K562 (cell line): ENCODE data around the gene GAPDHS. TPM values are rescaled to one million over a fixed set of nuclear protein-coding genes. Genes with fewer than 3 reads are reported as not detected.

Source experiments
- ARID3B ChIP-seq: fragments of 250-450 bp; sonication (Bioruptor Pico); IDR thresholded peaks from 2 replicates; pipeline ENCODE4 v1.4.0; 2020; ENCODE audit warnings: borderline replicate concordance
- ASH1L ChIP-seq: fragments of 450-650 bp; IDR thresholded peaks from 2 replicates; pipeline ENCODE4 v1.6.1; 2018; ENCODE audit warnings: borderline replicate concordance, mild to moderate bottlenecking, low read depth; ENCODE audit not compliant: partially characterized antibody
- ATF3 ChIP-seq, 2 experiments: fragments of 450-650 bp in 1 of 2; sonication (generic) in 1 of 2; formaldehyde crosslinking in 1 of 2; IDR thresholded peaks in 1 of 2; conservative IDR thresholded peaks in 1 of 2; 2 replicates each; pipeline versions ENCODE4 v1.6.1 to v1.8.1; 2016 to 2023; ENCODE audit warnings: mild to moderate bottlenecking in 2 of 2, moderate library complexity in 2 of 2, inconsistent platforms in 1 of 2, missing genetic modification reagents in 1 of 2
- CEBPZ ChIP-seq: fragments of 150-350 bp; IDR thresholded peaks from 2 replicates; pipeline ENCODE4 v1.6.1; 2014; ENCODE audit warnings: low read depth, mild to moderate bottlenecking, low read length, borderline replicate concordance
- EP300 ChIP-seq: IDR thresholded peaks from 2 replicates; pipeline ENCODE4 v1.6.1; 2012; ENCODE audit warnings: low read length, improper control_type of control experiment
- GMEB1 ChIP-seq: fragments of 250-450 bp; sonication (Bioruptor Pico); IDR thresholded peaks from 2 replicates; pipeline ENCODE4 v1.4.0; 2020; ENCODE audit warnings: mild to moderate bottlenecking
- HNRNPUL1 ChIP-seq: fragments of 200-400 bp; formaldehyde crosslinking; IDR thresholded peaks from 2 replicates; pipeline ENCODE4 v1.6.1; 2017; ENCODE audit warnings: low read length
- JUN ChIP-seq, 2 experiments: sonication (generic) in 1 of 2; formaldehyde crosslinking in 1 of 2; IDR thresholded peaks; 2 replicates each; pipeline versions ENCODE4 v1.6.1 to v1.8.0; 2012 to 2022; ENCODE audit warnings: borderline replicate concordance in 2 of 2, mild to moderate bottlenecking in 2 of 2, improper control_type of control experiment in 1 of 2, low read depth in 1 of 2, low read length in 1 of 2, missing genetic modification reagents in 1 of 2
- MNT ChIP-seq, 2 experiments: fragments of 450-650 bp; conservative IDR thresholded peaks; 2 replicates each; pipeline ENCODE4 v1.6.1; 2017; ENCODE audit warnings: mild to moderate bottlenecking in 2 of 2, moderate library complexity in 2 of 2
- PURB ChIP-seq: sonication (generic); formaldehyde crosslinking; IDR thresholded peaks from 2 replicates; pipeline ENCODE4 v1.9.0; 2021; ENCODE audit warnings: low read depth, mild to moderate bottlenecking, missing genetic modification reagents
- SAFB ChIP-seq: fragments of 200-400 bp; formaldehyde crosslinking; IDR thresholded peaks from 2 replicates; pipeline ENCODE4 v1.6.1; 2017; ENCODE audit warnings: low read depth, low read length, borderline replicate concordance
- SETDB1 ChIP-seq: IDR thresholded peaks from one replicate; pipeline ENCODE4 v1.6.1; 2012; ENCODE audit warnings: low read length, control low read depth, inconsistent platforms
- SMC3 ChIP-seq: conservative IDR thresholded peaks from 2 replicates; pipeline ENCODE4 v1.6.1; 2011; ENCODE audit warnings: low read depth, low read length, improper control_type of control experiment; ENCODE audit not compliant: insufficient read depth
- XRCC4 ChIP-seq: IDR thresholded peaks from one replicate; pipeline ENCODE4 v1.6.1; 2011; ENCODE audit not compliant: insufficient read depth, insufficient read length; ENCODE audit errors: extremely low read depth
- ZNF124 ChIP-seq: sonication (generic); formaldehyde crosslinking; IDR thresholded peaks from 2 replicates; pipeline ENCODE4 v1.8.1; 2022; ENCODE audit warnings: missing genetic modification reagents
- polyA plus RNA-seq, 8 experiments: library from polyadenylated mRNA; depleted of rRNA in 4 of 8; stranded (reverse) in 5 of 8; unstranded in 3 of 8; fragments of >200 nt; fragmentation: Nextera tagmentation in 2 of 8; fragmentation: Illumina TruSeq in 1 of 8; extraction: Ambion mirVana in 2 of 8; extraction: Trizol in 1 of 8; gene quantifications; 2 replicates each; pipeline versions ENCODE4 v1.2.1 to v1.2.3, GENCODE V29; 2011 to 2014; ENCODE audit warnings: inconsistent platforms in 1 of 8, missing spikeins in 1 of 8
- total RNA-seq, 7 experiments: library from RNA; depleted of rRNA in 6 of 7; stranded (reverse); fragments of >200 nt in 6 of 7; fragmentation: Illumina TruSeq in 2 of 7; extraction: Trizol in 2 of 7; gene quantifications; 2 replicates each; pipeline versions ENCODE4 v1.2.1 to v1.2.3, GENCODE V29; 2011 to 2021; ENCODE audit warnings: low replicate concordance in 1 of 7

Gene GAPDHS
- total and polyA plus RNA-seq, 9 of the 15 experiments (the other 6 are each of a cell fraction or from before 2014, with no cell fraction given) = 0.08 to 0.12 TPM; not detected in 7

GRCh38 chr19:35509861-35510625, 23.2 kb upstream of the GAPDHS start (continued):
- TF ChIP-seq ATF3 (IDR thresholded peaks at IDR 0.05) (no peak), ATF3 (CRISPR knock-in tag; conservative IDR thresholded peaks at IDR 0.05) (no peak), PURB (CRISPR knock-in tag) (no peak), ASH1L (no peak), HNRNPUL1 (no peak), ZNF124 (CRISPR knock-in tag) (no peak), JUN (IDR thresholded peaks at IDR 0.05; ENCODE audit: borderline replicate concordance, low read depth, low read length) (no peak), JUN (CRISPR knock-in tag; IDR thresholded peaks at IDR 0.05; ENCODE audit: borderline replicate concordance) (no peak), CEBPZ (no peak), SAFB (no peak), ARID3B (CRISPR knock-in tag) (no peak), SMC3 (peak; percentile 73), GMEB1 (CRISPR knock-in tag) (no peak), SETDB1 (no peak), MNT (conservative IDR thresholded peaks at IDR 0.05) (no peak), EP300 (no peak), XRCC4 (no peak)
